Measurements from ENCODE around the gene SEC14L1. TPM values are rescaled to one million over a fixed set of nuclear protein-coding genes. Genes with fewer than 3 reads are reported as not detected.
"Not testable (repeated sequence)": the region's sequence is repeated elsewhere in the genome, so short reads cannot be mapped to it uniquely, and the experiment has no call there.

The SEC14L1 gene
- total and polyA plus RNA-seq, 5 donors: 39.6 to 58.4 (median 49.1) TPM

- Histone ChIP-seq H3K4me3 (ENCODE audit: low read length) (peak overlapping the region; percentile 19), H3K4me1 (ENCODE audit: control insufficient read depth, insufficient read depth, low read length) (peaks cover 5% of the 10 kb centered on the region), H3K27ac (ENCODE audit: low read length) (peak overlapping the region; percentile 84), H3K9me3 (ENCODE audit: control insufficient read depth, low read length) (no peaks in the 10 kb centered on the region), H3K27me3 (ENCODE audit: control insufficient read depth, insufficient read depth) (no peaks in the 10 kb centered on the region)
- DNase-seq (no peak), ATAC-seq (no peak)
- 42% methylated on average over 13 of the region's 13 CpGs for WGBS
- intact Hi-C loops (cut with DNase I): loop anchor here in 2 of 4 donors (5.0 kb wide), 2 partner anchors 32 to 37 kb away; no protein-coding TSS in a partner anchor
These were observed 11.0 kb upstream of the SEC14L1 start for GRCh38 chr17:77129568-77130301.

GRCh38 chr17:77130525-77130924 lies 10.2 kb upstream of the SEC14L1 start:
- Histone ChIP-seq H3K27ac (ENCODE audit: low read length) (peak overlapping the region; percentile 61), H3K4me3 (ENCODE audit: low read length) (peak overlapping the region; percentile 31), H3K27me3 (ENCODE audit: control insufficient read depth, insufficient read depth) (no peaks in the 10 kb centered on the region), H3K4me1 (ENCODE audit: control insufficient read depth, insufficient read depth, low read length) (peaks cover 5% of the 10 kb centered on the region), H3K9me3 (ENCODE audit: control insufficient read depth, low read length) (no peaks in the 10 kb centered on the region)
- intact Hi-C loops (cut with DNase I): loop anchor here in 2 of 4 donors (5.0 kb wide), 2 partner anchors 33 to 38 kb away; no protein-coding TSS in a partner anchor
- DNase-seq (no peak), ATAC-seq (no peak)
- WGBS: 79% methylated on average over 9 of the region's 9 CpGs

GRCh38 chr17:77131904-77132303 lies 8.9 kb upstream of the SEC14L1 start:
- no peaks in the 10 kb centered on the region for H3K27me3 ChIP-seq (ENCODE audit: control insufficient read depth, insufficient read depth)
- intact Hi-C loops (cut with DNase I): loop anchor here in 2 of 4 donors (5.0 kb wide), 2 partner anchors 35 to 40 kb away; no protein-coding TSS in a partner anchor
- H3K4me3 ChIP-seq (ENCODE audit: low read length): peak overlapping the region; percentile 8
- WGBS: 51% methylated on average over 5 of the region's 5 CpGs
- no peaks in the 10 kb centered on the region for H3K9me3 ChIP-seq (ENCODE audit: control insufficient read depth, low read length)
- peaks cover 5% of the 10 kb centered on the region for H3K4me1 ChIP-seq (ENCODE audit: control insufficient read depth, insufficient read depth, low read length)
- no peak for DNase-seq
- ATAC-seq: no peak
- H3K27ac ChIP-seq (ENCODE audit: low read length): peak overlapping the region; percentile 54

GRCh38 chr17:77132411-77133086 lies 8.2 kb upstream of the SEC14L1 start:
- H3K9me3 ChIP-seq (ENCODE audit: control insufficient read depth, low read length): no peaks in the 10 kb centered on the region
- 79% methylated on average over 9 of the region's 9 CpGs for WGBS
- no peak overlapping the region for H3K4me3 ChIP-seq (ENCODE audit: low read length)
- intact Hi-C loops (cut with DNase I): loop anchor here in 2 of 4 donors (5.0 kb wide), 2 partner anchors 35 to 40 kb away; no protein-coding TSS in a partner anchor
- ATAC-seq (no peak), DNase-seq (no peak)
- H3K27ac ChIP-seq (ENCODE audit: low read length): peak overlapping the region; percentile 54
- peaks cover 5% of the 10 kb centered on the region for H3K4me1 ChIP-seq (ENCODE audit: control insufficient read depth, insufficient read depth, low read length)
- no peaks in the 10 kb centered on the region for H3K27me3 ChIP-seq (ENCODE audit: control insufficient read depth, insufficient read depth)

GRCh38 chr17:77133087-77133638 lies 7.6 kb upstream of the SEC14L1 start:
- Histone ChIP-seq H3K4me3 (ENCODE audit: low read length) (no peak overlapping the region), H3K4me1 (ENCODE audit: control insufficient read depth, insufficient read depth, low read length) (peaks cover 5% of the 10 kb centered on the region), H3K9me3 (ENCODE audit: control insufficient read depth, low read length) (no peaks in the 10 kb centered on the region), H3K27me3 (ENCODE audit: control insufficient read depth, insufficient read depth) (no peaks in the 10 kb centered on the region), H3K27ac (ENCODE audit: low read length) (peak overlapping the region; percentile 39)
- intact Hi-C loops (cut with DNase I): loop anchor here in 2 of 4 donors (5.0 kb wide), 2 partner anchors 36 to 41 kb away; no protein-coding TSS in a partner anchor
- ATAC-seq (no peak), DNase-seq (no peak)
- WGBS: 88% methylated on average over 15 of the region's 15 CpGs

- intact Hi-C loops (cut with DNase I): no loop called here
These were observed 4.4 kb upstream of the SEC14L1 start for GRCh38 chr17:77136420-77136767.

GRCh38 chr17:77137111-77137510 lies 3.7 kb upstream of the SEC14L1 start:
- intact Hi-C loops (cut with DNase I): no loop called here
- WGBS: 83% methylated on average over 3 of the region's 3 CpGs
- Histone ChIP-seq H3K4me1 (ENCODE audit: control insufficient read depth, insufficient read depth, low read length) (no peaks in the 10 kb centered on the region), H3K9me3 (ENCODE audit: control insufficient read depth, low read length) (no peaks in the 10 kb centered on the region), H3K4me3 (ENCODE audit: low read length) (no peak overlapping the region), H3K27me3 (ENCODE audit: control insufficient read depth, insufficient read depth) (no peaks in the 10 kb centered on the region), H3K27ac (ENCODE audit: low read length) (no peak overlapping the region)
- DNase-seq (no peak), ATAC-seq (no peak)

More at GRCh38 chr17:77136420-77136767, 4.4 kb upstream of the SEC14L1 start:
- no peaks in the 10 kb centered on the region for H3K9me3 ChIP-seq (ENCODE audit: control insufficient read depth, low read length)
- DNase-seq: no peak
- no peaks in the 10 kb centered on the region for H3K27me3 ChIP-seq (ENCODE audit: control insufficient read depth, insufficient read depth)
- no peak for ATAC-seq
- H3K4me1 ChIP-seq (ENCODE audit: control insufficient read depth, insufficient read depth, low read length): no peaks in the 10 kb centered on the region
- H3K27ac ChIP-seq (ENCODE audit: low read length): no peak overlapping the region
- no peak overlapping the region for H3K4me3 ChIP-seq (ENCODE audit: low read length)
- WGBS: 91% methylated on average over 8 of the region's 8 CpGs

- WGBS: 71% methylated on average over 3 of the region's 3 CpGs
- DNase-seq: peak in 1 of 3 donors; percentile 62
- H3K4me1 ChIP-seq (ENCODE audit: control insufficient read depth, insufficient read depth, low read length); H3K4me3 ChIP-seq (ENCODE audit: low read length); H3K9me3 ChIP-seq (ENCODE audit: control insufficient read depth, low read length); H3K27me3 ChIP-seq (ENCODE audit: control insufficient read depth, insufficient read depth); H3K27ac ChIP-seq (ENCODE audit: low read length); intact Hi-C loops (cut with DNase I); ATAC-seq: not testable (repeated sequence)
These were observed 2.9 kb upstream of the SEC14L1 start for GRCh38 chr17:77137886-77138285.

- intact Hi-C loops (cut with DNase I): loop anchor here (5.0 to 10.0 kb wide), 3 partner anchors 43 to 74 kb away; no protein-coding TSS in a partner anchor
- no peaks in the 10 kb centered on the region for H3K4me1 ChIP-seq (ENCODE audit: control insufficient read depth, insufficient read depth, low read length)
- ATAC-seq: peak; percentile 98 to 99
- H3K4me3 ChIP-seq (ENCODE audit: low read length): peak overlapping the region; percentile 95
- peak; percentile 99 to 100 (median 100) for DNase-seq
- no peaks in the 10 kb centered on the region for H3K9me3 ChIP-seq (ENCODE audit: control insufficient read depth, low read length)
- WGBS: under 1% methylated on average over 67 of the region's 67 CpGs
- H3K27me3 ChIP-seq (ENCODE audit: control insufficient read depth, insufficient read depth): no peaks in the 10 kb centered on the region
- H3K27ac ChIP-seq (ENCODE audit: low read length): peak overlapping the region; percentile 90
These were observed 447 bp upstream of the SEC14L1 start for GRCh38 chr17:77140166-77140877.

- ATAC-seq (no peak), DNase-seq (no peak)
- peaks cover 7% of the 10 kb centered on the region for H3K4me1 ChIP-seq (ENCODE audit: control insufficient read depth, insufficient read depth, low read length)
- 55% methylated on average over 9 of the region's 9 CpGs for WGBS
- H3K27ac ChIP-seq (ENCODE audit: low read length): peak overlapping the region; percentile 96
- intact Hi-C loops (cut with DNase I): loop anchor here (5.0 to 10.0 kb wide), 3 partner anchors 45 to 73 kb away; no protein-coding TSS in a partner anchor
- H3K4me3 ChIP-seq (ENCODE audit: low read length): peak overlapping the region; percentile 95
- H3K9me3 ChIP-seq (ENCODE audit: control insufficient read depth, low read length): no peaks in the 10 kb centered on the region
- no peaks in the 10 kb centered on the region for H3K27me3 ChIP-seq (ENCODE audit: control insufficient read depth, insufficient read depth)
These were observed 1.2 kb downstream of the SEC14L1 start for GRCh38 chr17:77141846-77142449.
